GM18867 (cell line): Measurements from ENCODE around the gene MAMSTR.
"Not testable (repeated sequence)": the region's sequence is repeated elsewhere in the genome, so short reads cannot be mapped to it uniquely, and the experiment has no call there.

Experiments used
- ATAC-seq: cut with Tn5 transposase; IDR thresholded peaks from one replicate; pipeline ENCODE4 v1.9.1; 2021; ENCODE audit warnings: mild to moderate bottlenecking, moderate library complexity; ENCODE audit not compliant: unreplicated experiment

MAMSTR gene

GRCh38 chr19:48693629-48694028, 25.9 kb downstream of the MAMSTR start:
- ATAC-seq, result not testable (repeated sequence)

- ATAC-seq, result no peak
These were observed 30.1 kb downstream of the MAMSTR start for GRCh38 chr19:48689449-48689848.

- no peak for ATAC-seq
These were observed 31.7 kb downstream of the MAMSTR start for GRCh38 chr19:48687776-48688175.

GRCh38 chr19:48686637-48687036, 32.9 kb downstream of the MAMSTR start:
- ATAC-seq, result not testable (repeated sequence)

- no peak for ATAC-seq
These were observed 33.4 kb downstream of the MAMSTR start for GRCh38 chr19:48686088-48686487.

- ATAC-seq, result no peak
These were observed 33.9 kb downstream of the MAMSTR start for GRCh38 chr19:48685583-48685982.

- ATAC-seq, result no peak
These were observed 36.2 kb downstream of the MAMSTR start for GRCh38 chr19:48683349-48683748.

GRCh38 chr19:48681127-48681470, 38.4 kb downstream of the MAMSTR start:
- no peak for ATAC-seq

DNA sequence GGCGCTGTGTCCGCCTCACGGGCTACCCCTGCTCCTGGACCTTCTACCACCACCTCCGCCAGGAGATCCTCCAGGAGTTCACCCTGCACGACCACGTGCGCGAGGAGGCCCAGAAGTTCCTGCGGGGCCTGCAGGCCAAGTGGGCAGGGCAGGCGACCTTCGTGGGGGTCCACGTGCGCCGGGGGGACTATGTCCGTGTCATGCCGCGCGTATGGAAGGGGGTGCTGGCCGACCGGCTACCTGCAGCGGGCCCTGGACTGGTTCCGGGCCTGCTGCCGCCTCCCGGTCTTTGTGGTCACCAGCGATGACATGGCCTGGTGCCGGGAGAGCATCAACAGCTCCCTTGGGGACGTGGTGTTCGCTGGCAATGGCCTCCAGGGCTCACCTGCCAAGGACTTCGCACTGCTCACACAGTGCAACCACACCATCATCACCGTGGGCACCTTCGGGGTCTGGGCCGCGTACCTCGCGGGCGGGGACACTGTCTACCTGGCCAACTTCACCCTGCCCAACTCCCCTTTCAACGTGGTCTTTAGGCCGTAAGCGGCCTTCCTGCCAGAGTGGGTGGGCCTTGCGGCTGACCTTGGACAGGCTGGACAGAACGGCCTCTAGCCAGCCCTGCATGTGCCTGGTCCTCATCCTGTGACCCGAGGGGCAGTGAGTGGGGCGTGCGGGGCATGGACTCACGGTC, 38.9 kb downstream of the MAMSTR start:
- ATAC-seq, result no peak

GRCh38 chr19:48680006-48680405, 39.5 kb downstream of the MAMSTR start:
- ATAC-seq, result not testable (repeated sequence)

DNA sequence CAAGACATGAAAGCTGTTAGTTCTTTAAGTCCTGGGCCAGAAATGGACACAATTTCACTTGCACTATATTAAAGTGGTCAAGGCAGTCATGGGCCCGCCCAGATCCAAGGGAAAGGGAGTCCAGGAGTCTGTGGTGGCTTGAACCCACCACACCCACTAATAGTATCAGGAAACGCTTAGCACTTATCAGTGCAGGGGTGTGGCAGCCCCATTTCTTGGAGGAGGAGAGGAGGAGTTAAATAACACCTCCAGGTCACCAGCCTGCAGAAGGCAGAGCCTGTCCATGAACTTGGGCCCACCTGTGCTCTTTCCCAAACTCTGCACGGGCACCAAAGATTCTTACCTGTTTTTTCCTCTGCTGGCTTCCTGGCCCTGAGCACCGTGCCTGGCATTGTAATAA, 41.3 kb downstream of the MAMSTR start:
- no peak for ATAC-seq

- no peak for ATAC-seq
These were observed 42.6 kb downstream of the MAMSTR start for GRCh38 chr19:48676887-48677286.

GRCh38 chr19:48676487-48676886, 43.0 kb downstream of the MAMSTR start:
- no peak for ATAC-seq

GRCh38 chr19:48674921-48675824, 44.4 kb downstream of the MAMSTR start:
- ATAC-seq, result no peak

- no peak for ATAC-seq
These were observed 45.2 kb downstream of the MAMSTR start for GRCh38 chr19:48674216-48674809.

DNA sequence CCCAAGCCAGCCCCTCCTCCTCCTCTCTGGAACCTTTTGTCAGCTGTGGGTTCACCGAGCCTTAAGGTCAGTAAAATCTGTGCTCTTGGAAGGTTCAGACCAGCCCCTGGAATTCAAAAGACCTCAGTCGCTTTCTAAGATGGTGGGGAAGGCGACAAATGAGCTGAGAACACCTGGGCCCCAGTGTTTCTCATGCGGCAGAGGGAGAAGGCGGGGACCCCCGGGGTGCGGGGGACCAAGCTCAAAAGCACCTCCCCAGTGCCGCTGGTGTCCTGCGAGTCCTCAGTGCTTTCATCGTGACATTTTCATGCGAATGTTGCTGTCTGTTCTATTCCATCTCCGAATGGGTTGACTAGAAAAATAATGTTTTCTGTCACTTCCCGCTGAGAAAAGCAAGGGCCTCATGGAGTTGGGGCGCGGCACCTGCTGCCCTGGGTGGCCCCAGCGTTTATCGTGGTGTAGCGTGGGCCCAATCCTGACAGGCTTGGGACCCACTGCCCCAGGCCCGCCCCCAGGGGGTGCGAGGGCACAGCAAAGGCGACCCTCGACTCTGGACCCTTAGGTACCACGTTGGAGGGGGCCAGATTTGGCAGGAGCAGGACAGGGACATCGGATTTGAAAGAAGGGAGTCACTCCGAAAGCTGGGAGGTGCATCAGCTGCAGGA, 46.0 kb downstream of the MAMSTR start:
- no peak for ATAC-seq

GRCh38 chr19:48672994-48673393, 46.5 kb downstream of the MAMSTR start, which contains the start of gene NTN5:
Gene NTN5, minus strand, starts transcription at chr19:48673017. Its CDS starts 2,031 bp downstream, at chr19:48670986.
- ATAC-seq, result no peak

- no peak for ATAC-seq
These were observed 48.0 kb downstream of the MAMSTR start for GRCh38 chr19:48671446-48671995.

- no peak for ATAC-seq
These were observed 48.7 kb downstream of the MAMSTR start for GRCh38 chr19:48670699-48671445.
